Measurements from ENCODE around the gene SIAE.

The SIAE gene

GRCh38 chr11:124663861-124664260 lies 9.7 kb downstream of the SIAE start:
- DNase-seq (ENCODE audit: low spot score): no peak

- DNase-seq (ENCODE audit: low spot score): no peak
Observed at GRCh38 chr11:124662106-124662505, 11.4 kb downstream of the SIAE start.

GRCh38 chr11:124661553-124661952 lies 12.0 kb downstream of the SIAE start:
- DNase-seq (ENCODE audit: low spot score): no peak

GRCh38 chr11:124658986-124659385 lies 14.6 kb downstream of the SIAE start:
- no peak for DNase-seq (ENCODE audit: low spot score)

GRCh38 chr11:124658501-124658900 lies 15.0 kb downstream of the SIAE start:
- no peak for DNase-seq (ENCODE audit: low spot score)

GRCh38 chr11:124657904-124658303 lies 15.6 kb downstream of the SIAE start:
- no peak for DNase-seq (ENCODE audit: low spot score)

- no peak for DNase-seq (ENCODE audit: low spot score)
Observed at GRCh38 chr11:124656774-124657630, 16.5 kb downstream of the SIAE start.

GRCh38 chr11:124648610-124649009 lies 24.9 kb downstream of the SIAE start:
- no peak for DNase-seq (ENCODE audit: low spot score)

GRCh38 chr11:124646148-124646547 lies 27.4 kb downstream of the SIAE start:
- no peak for DNase-seq (ENCODE audit: low spot score)

- DNase-seq (ENCODE audit: low spot score): peak; percentile 69
Observed at GRCh38 chr11:124644426-124645280, 28.9 kb downstream of the SIAE start.

GRCh38 chr11:124643605-124644425 lies 29.7 kb downstream of the SIAE start:
- no peak for DNase-seq (ENCODE audit: low spot score)

- DNase-seq (ENCODE audit: low spot score): no peak
Observed at GRCh38 chr11:124643042-124643604, 30.4 kb downstream of the SIAE start.

- no peak for DNase-seq (ENCODE audit: low spot score)
Observed at GRCh38 chr11:124642628-124643027, 30.9 kb downstream of the SIAE start.

- DNase-seq (ENCODE audit: low spot score): no peak
Observed at GRCh38 chr11:124640666-124641065, 32.9 kb downstream of the SIAE start.

GRCh38 chr11:124639186-124639585 lies 34.4 kb downstream of the SIAE start:
- no peak for DNase-seq (ENCODE audit: low spot score)

GRCh38 chr11:124638500-124638899 lies 35.0 kb downstream of the SIAE start:
- DNase-seq (ENCODE audit: low spot score): no peak

- DNase-seq (ENCODE audit: low spot score): no peak
Observed at GRCh38 chr11:124635932-124636331, 37.6 kb downstream of the SIAE start.

- no peak for DNase-seq (ENCODE audit: low spot score)
Observed at GRCh38 chr11:124633355-124633754, 40.2 kb downstream of the SIAE start.

- no peak for DNase-seq (ENCODE audit: low spot score)
Observed at GRCh38 chr11:124629961-124630360, 43.6 kb downstream of the SIAE start.

- DNase-seq (ENCODE audit: low spot score): no peak
Observed at GRCh38 chr11:124627546-124627945, 46.0 kb downstream of the SIAE start.

GRCh38 chr11:124625504-124626168 lies 47.9 kb downstream of the SIAE start:
- DNase-seq (ENCODE audit: low spot score): no peak
